ENCODE measurements around the gene URAD. TPM values are rescaled to one million over a fixed set of nuclear protein-coding genes. Genes with fewer than 3 reads are reported as not detected.

The URAD gene
- total RNA-seq, 1 experiment from 2014 or later = not detected

DNA sequence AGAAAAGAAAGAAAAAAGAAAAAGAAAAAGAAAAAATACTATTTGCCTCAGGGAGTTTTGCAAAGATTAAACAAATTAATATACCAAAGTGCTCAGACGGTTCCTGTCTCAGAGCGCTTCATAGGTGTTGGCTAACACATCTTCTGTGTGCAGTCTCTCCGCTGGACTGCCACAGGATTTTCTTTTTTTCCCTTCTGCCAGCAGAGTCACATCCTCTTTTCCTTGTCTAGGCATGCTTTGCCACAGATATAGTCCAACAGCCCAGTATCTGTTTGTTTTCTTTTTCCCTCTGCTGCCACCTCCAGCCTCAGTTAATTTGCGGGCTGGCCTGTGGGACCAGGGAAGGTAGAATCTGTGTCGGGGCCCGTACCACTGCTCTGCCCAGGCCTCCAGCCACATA lies 3.4 kb upstream of the URAD start:
- Mint-ChIP-seq H3K9me3 (ENCODE audit: low read depth, unreplicated experiment) (no peaks in the 10 kb centered on the region), H3K4me1 (ENCODE audit: low read depth, unreplicated experiment) (no peaks in the 10 kb centered on the region), H3K4me3 (ENCODE audit: low read depth, unreplicated experiment) (no peak overlapping the region), H3K36me3 (ENCODE audit: insufficient read depth, unreplicated experiment) (no peaks in the 10 kb centered on the region), H3K27me3 (ENCODE audit: unreplicated experiment) (peaks cover 29% of the 10 kb centered on the region), H3K27ac (ENCODE audit: unreplicated experiment) (no peak overlapping the region)
- CTCF ChIA-PET = no interaction called here
- no TSS peak for BruUV-seq (replicated peaks)
- DNase-seq = no peak
- intact Hi-C loops (cut with micrococcal nuclease; ENCODE audit: unreplicated experiment) = no loop called here
- TF ChIP-seq, protein P1, sequence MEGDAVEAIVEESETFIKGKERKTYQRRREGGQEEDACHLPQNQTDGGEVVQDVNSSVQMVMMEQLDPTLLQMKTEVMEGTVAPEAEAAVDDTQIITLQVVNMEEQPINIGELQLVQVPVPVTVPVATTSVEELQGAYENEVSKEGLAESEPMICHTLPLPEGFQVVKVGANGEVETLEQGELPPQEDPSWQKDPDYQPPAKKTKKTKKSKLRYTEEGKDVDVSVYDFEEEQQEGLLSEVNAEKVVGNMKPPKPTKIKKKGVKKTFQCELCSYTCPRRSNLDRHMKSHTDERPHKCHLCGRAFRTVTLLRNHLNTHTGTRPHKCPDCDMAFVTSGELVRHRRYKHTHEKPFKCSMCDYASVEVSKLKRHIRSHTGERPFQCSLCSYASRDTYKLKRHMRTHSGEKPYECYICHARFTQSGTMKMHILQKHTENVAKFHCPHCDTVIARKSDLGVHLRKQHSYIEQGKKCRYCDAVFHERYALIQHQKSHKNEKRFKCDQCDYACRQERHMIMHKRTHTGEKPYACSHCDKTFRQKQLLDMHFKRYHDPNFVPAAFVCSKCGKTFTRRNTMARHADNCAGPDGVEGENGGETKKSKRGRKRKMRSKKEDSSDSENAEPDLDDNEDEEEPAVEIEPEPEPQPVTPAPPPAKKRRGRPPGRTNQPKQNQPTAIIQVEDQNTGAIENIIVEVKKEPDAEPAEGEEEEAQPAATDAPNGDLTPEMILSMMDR (IDR thresholded peaks at IDR 0.05; ENCODE audit: unreplicated experiment) = no peak

GRCh38 chr13:27985600-27985999 lies 2.9 kb downstream of the URAD start:
- H3K27me3 Mint-ChIP-seq (ENCODE audit: unreplicated experiment) = peaks cover 52% of the 10 kb centered on the region
- CTCF ChIA-PET = no interaction called here

GRCh38 chr13:27982361-27982760 lies 6.1 kb downstream of the URAD start:
- Mint-ChIP-seq H3K36me3 (ENCODE audit: insufficient read depth, unreplicated experiment) (no peaks in the 10 kb centered on the region), H3K27ac (ENCODE audit: unreplicated experiment) (no peak overlapping the region), H3K27me3 (ENCODE audit: unreplicated experiment) (peaks cover 76% of the 10 kb centered on the region), H3K9me3 (ENCODE audit: low read depth, unreplicated experiment) (no peaks in the 10 kb centered on the region), H3K4me1 (ENCODE audit: low read depth, unreplicated experiment) (peaks cover 14% of the 10 kb centered on the region), H3K4me3 (ENCODE audit: low read depth, unreplicated experiment) (no peak overlapping the region)
- no peak for DNase-seq
- TF ChIP-seq, protein P1 (IDR thresholded peaks at IDR 0.05; ENCODE audit: unreplicated experiment) = no peak
- CTCF ChIA-PET = interaction anchor here (1.1 to 1.4 kb wide), 2 partner anchors 29 to 620 kb away, joined by 3 read pairs; no protein-coding TSS in a partner anchor
- no TSS peak for BruUV-seq (replicated peaks)
- intact Hi-C loops (cut with micrococcal nuclease; ENCODE audit: unreplicated experiment) = loop anchor here (5.0 to 10.0 kb wide), 3 partner anchors 148 to 448 kb away; no protein-coding TSS in a partner anchor

More at GRCh38 chr13:27985600-27985999, 2.9 kb downstream of the URAD start:
- no peaks in the 10 kb centered on the region for H3K4me1 Mint-ChIP-seq (ENCODE audit: low read depth, unreplicated experiment)
- H3K4me3 Mint-ChIP-seq (ENCODE audit: low read depth, unreplicated experiment) = no peak overlapping the region
- no peaks in the 10 kb centered on the region for H3K36me3 Mint-ChIP-seq (ENCODE audit: insufficient read depth, unreplicated experiment)
- BruUV-seq (replicated peaks) = no TSS peak
- DNase-seq = no peak
- no peak overlapping the region for H3K27ac Mint-ChIP-seq (ENCODE audit: unreplicated experiment)
- H3K9me3 Mint-ChIP-seq (ENCODE audit: low read depth, unreplicated experiment) = no peaks in the 10 kb centered on the region
- TF ChIP-seq, protein P1 (IDR thresholded peaks at IDR 0.05; ENCODE audit: unreplicated experiment) = no peak
- intact Hi-C loops (cut with micrococcal nuclease; ENCODE audit: unreplicated experiment) = loop anchor here (2.0 to 10.0 kb wide), 3 partner anchors 151 to 611 kb away; no protein-coding TSS in a partner anchor

GRCh38 chr13:27981006-27981708 lies 7.3 kb downstream of the URAD start:
- Mint-ChIP-seq H3K4me3 (ENCODE audit: low read depth, unreplicated experiment) (no peak overlapping the region), H3K27ac (ENCODE audit: unreplicated experiment) (no peak overlapping the region), H3K27me3 (ENCODE audit: unreplicated experiment) (peaks cover 69% of the 10 kb centered on the region), H3K36me3 (ENCODE audit: insufficient read depth, unreplicated experiment) (no peaks in the 10 kb centered on the region), H3K9me3 (ENCODE audit: low read depth, unreplicated experiment) (no peaks in the 10 kb centered on the region), H3K4me1 (ENCODE audit: low read depth, unreplicated experiment) (peaks cover 16% of the 10 kb centered on the region)
- intact Hi-C loops (cut with micrococcal nuclease; ENCODE audit: unreplicated experiment) = loop anchor here (5.0 to 10.0 kb wide), 3 partner anchors 146 to 446 kb away; no protein-coding TSS in a partner anchor
- no TSS peak for BruUV-seq (replicated peaks)
- CTCF ChIA-PET = interaction anchor here (1.4 kb wide), 1 partner anchor 619 kb away, joined by 3 read pairs; no protein-coding TSS in a partner anchor
- TF ChIP-seq, protein P1 (IDR thresholded peaks at IDR 0.05; ENCODE audit: unreplicated experiment) = no peak
- DNase-seq = no peak

Measured in Calu3 (cell line).